Mucosa of descending colon (tissue), 3 donors: ENCODE measurements around the gene ALDOB. TPM values are rescaled to one million over a fixed set of nuclear protein-coding genes. Genes with fewer than 3 reads are reported as not detected.
A peak's percentile ranks its signal among the peaks of the same experiment; 100 is the strongest.

Experiments used
- ATAC-seq: fragments of 200-7000 bp; cut with Tn5 transposase; one replicate; pipeline ENCODE4 v1.9.1; 2020; ENCODE audit warnings: mild to moderate bottlenecking, moderate library complexity
- DNase-seq, 3 donors: peaks; one replicate each; pipeline ENCODE4 v3.0.0-alpha.2; 2020
- H3K36me3 ChIP-seq: fragments of 200-600 bp; one replicate; pipeline ENCODE4 v1.8.0; 2021; ENCODE audit warnings: low read depth, mild to moderate bottlenecking
- H3K4me1 ChIP-seq: fragments of 200-600 bp; one replicate; pipeline ENCODE4 v1.8.0; 2021; ENCODE audit warnings: low read depth, mild to moderate bottlenecking
- H3K4me3 ChIP-seq: fragments of 200-600 bp; one replicate; pipeline ENCODE4 v1.8.0; 2021; ENCODE audit warnings: mild to moderate bottlenecking
- H3K9me3 ChIP-seq: fragments of 200-600 bp; one replicate; pipeline ENCODE4 v1.8.0; 2021; ENCODE audit warnings: mild to moderate bottlenecking
- intact Hi-C, 2 donors: fragments of 100-400 bp; cut with DNase I in 1 of 2; cut with micrococcal nuclease in 1 of 2; formaldehyde crosslinking; loops; one replicate each; pipeline versions ENCODE4 v1.11.0 to v1.11.1; 2022; cut with DNase I, micrococcal nuclease
- total RNA-seq, 3 donors: library from RNA; stranded (reverse); fragmentation: NEBNext Ultra II Directional in 2 of 3; extraction: Animal tissue kit (Norgen Biotek cat#: 25700) in 2 of 3; gene quantifications; one replicate each; pipeline versions ENCODE4 v1.2.1 to v1.2.4, GENCODE V29; 2021 to 2023
- TF ChIP-seq, protein P1 (sequence below): fragments of 200-600 bp; IDR thresholded peaks from one replicate; pipeline ENCODE4 v1.8.0; 2022; ENCODE audit warnings: antibody characterized with exemption, mild to moderate bottlenecking
- donor health status: DM: no; HTN: no; CAD: no; lungs with moderate emphysema.
- donor health status: DM: no; HTN: no; CAD: no.
- donor health status: DM: no; HTN: yes; CAD: no.

ALDOB gene
- total RNA-seq, 3 donors from 2014 or later = 1.6 to 13.8 (median 3.0) TPM

DNA sequence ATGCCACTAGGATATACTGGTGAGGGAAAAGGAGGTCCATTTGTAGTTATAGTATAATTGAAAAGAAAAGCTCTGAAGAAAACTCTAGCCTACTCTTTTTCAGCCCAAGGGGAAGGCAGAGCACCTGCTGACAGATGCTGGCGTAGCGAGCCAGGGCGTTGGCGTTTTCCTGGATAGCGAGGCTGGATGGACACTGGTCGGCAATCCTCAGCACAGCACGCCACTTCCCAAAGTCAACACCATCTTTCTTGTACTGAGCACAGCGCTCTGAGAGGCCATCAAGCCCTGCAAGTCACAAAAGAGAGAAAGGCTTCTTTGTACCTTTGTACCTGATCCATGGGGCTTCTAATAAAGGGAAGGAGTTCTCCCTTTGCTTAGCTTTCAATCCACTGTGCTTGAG is 8.2 kb downstream of the ALDOB start:
- Histone ChIP-seq H3K4me3 (no peak overlapping the region), H3K9me3 (no peaks in the 10 kb centered on the region), H3K4me1 (no peaks in the 10 kb centered on the region), H3K36me3 (no peaks in the 10 kb centered on the region)
- TF ChIP-seq, protein P1, sequence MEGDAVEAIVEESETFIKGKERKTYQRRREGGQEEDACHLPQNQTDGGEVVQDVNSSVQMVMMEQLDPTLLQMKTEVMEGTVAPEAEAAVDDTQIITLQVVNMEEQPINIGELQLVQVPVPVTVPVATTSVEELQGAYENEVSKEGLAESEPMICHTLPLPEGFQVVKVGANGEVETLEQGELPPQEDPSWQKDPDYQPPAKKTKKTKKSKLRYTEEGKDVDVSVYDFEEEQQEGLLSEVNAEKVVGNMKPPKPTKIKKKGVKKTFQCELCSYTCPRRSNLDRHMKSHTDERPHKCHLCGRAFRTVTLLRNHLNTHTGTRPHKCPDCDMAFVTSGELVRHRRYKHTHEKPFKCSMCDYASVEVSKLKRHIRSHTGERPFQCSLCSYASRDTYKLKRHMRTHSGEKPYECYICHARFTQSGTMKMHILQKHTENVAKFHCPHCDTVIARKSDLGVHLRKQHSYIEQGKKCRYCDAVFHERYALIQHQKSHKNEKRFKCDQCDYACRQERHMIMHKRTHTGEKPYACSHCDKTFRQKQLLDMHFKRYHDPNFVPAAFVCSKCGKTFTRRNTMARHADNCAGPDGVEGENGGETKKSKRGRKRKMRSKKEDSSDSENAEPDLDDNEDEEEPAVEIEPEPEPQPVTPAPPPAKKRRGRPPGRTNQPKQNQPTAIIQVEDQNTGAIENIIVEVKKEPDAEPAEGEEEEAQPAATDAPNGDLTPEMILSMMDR = no peak
- DNase-seq = no peak
- intact Hi-C loops = no loop called here
- ATAC-seq = no peak

DNA sequence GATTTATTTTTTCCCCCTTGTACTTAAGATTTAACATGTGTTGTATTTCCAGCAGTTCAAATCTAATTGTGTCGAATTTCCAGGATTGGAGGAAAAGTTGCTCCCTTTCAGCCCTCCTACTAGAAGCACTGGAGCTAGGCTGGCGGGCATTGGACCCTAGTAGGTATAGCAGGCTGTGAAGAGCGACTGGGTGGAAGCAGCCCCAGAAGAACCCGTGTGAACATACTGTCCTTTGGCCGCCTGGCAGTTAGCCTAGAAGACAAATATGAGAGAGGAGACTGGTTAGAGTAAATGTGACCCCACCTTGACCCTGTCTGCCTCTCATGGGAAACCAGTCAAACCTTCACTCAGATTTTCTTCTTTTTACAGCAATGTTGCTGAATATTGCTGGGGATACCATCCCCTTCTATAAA is 13.9 kb downstream of the ALDOB start:
- DNase-seq (peak in 1 of 3 donors; percentile 71), ATAC-seq (peak; percentile 76)
- no peaks in the 10 kb centered on the region for H3K4me1 ChIP-seq

DNA sequence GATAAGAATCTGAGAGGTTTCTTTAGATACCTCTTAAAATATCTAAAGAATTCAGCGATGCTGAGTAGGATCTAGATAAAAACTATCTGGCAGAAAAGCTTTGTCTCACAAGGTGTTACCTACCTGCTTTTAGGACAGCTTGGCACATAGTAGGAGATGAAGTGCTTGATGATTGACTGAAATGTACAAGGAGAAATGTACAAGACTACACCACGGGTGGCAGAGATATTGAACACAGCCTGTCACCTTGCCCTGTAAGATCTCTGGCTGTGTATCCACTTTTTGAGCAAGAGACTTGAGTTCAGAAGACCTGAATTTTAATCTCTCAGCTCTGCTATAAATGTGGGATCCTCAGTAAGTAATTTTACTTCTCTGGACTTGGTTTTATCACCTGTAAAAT is 15.7 kb downstream of the ALDOB start:
- ATAC-seq (no peak), DNase-seq (no peak)
- no peak overlapping the region for H3K4me3 ChIP-seq
- H3K9me3 ChIP-seq = peaks cover 14% of the 10 kb centered on the region
- no peaks in the 10 kb centered on the region for H3K36me3 ChIP-seq
- intact Hi-C loops = no loop called here
- no peaks in the 10 kb centered on the region for H3K4me1 ChIP-seq
- TF ChIP-seq, protein P1 = no peak

More for the DNA sequence above, 13.9 kb downstream of the ALDOB start:
- Histone ChIP-seq H3K9me3 (peaks cover 3% of the 10 kb centered on the region), H3K36me3 (no peaks in the 10 kb centered on the region), H3K4me3 (no peak overlapping the region)
- TF ChIP-seq, protein P1 = no peak
- intact Hi-C loops = no loop called here

DNA sequence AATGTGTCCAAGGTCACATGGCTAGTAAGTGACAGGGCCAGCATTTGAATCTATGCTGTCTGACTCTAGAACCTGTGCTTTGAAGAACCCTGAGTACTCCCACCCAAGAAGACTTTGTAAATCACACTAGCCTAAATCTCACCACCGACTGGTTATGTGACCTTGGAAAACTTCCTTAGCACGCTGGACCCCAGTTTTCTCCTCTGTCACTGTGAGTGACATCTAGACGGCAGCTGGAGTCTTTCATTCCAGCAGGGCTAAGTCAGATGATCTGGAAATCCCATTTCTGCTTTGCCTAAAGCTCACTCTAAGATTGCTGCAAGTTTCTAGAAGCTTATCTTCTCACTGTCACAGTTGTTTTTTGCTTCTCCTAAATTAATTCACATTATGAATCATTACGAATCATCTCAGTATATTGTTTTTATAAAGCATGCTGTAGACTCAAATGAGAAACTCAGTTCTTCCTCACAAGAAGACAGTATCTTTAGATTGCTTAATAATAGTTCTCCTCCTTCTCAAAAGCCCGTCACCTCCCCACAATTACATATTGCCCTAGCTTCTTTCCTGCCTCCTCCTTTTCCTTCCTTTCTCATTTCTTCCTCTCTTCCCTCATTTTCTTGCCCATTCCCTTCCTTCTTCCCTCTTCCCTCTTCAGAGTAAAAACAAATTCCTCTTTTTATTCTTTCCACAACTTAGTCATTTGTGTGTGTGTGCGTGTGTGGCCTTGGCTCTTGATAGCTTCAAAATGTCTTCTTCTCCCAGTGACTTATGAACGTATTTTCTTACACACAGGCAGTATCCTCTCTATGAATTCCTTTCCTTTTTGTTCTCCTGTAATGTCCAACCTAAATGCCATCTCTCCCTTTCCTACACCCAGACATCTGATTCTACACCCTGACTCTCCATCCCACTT is 16.8 kb downstream of the ALDOB start:
- Histone ChIP-seq H3K9me3 (peaks cover 23% of the 10 kb centered on the region), H3K36me3 (no peaks in the 10 kb centered on the region), H3K4me1 (no peaks in the 10 kb centered on the region), H3K4me3 (no peak overlapping the region)
- intact Hi-C loops = no loop called here
- TF ChIP-seq, protein P1 = no peak
- DNase-seq = no peak
- no peak for ATAC-seq

DNA sequence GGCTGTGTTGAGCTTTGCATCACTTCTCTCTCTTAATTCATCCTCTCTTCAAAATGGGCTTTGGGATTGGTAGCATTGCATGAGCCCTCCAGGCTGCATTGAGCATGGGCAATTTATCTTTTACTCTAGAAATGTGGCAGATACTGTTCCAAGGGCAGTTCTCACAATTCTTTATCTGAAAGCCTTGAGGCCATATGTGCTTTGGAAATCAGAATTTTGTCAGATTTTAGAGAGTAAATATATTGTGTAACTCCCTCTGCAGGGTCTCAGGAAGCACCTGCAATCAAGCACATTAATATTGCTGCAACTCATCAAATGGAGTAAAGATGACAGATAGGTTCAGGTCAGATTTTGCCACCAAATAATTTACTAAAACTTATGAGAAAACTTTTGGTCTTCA is 17.6 kb downstream of the ALDOB start:
- TF ChIP-seq, protein P1 = no peak
- no peak for ATAC-seq
- H3K36me3 ChIP-seq = no peaks in the 10 kb centered on the region
- no peak for DNase-seq
- no peak overlapping the region for H3K4me3 ChIP-seq
- peaks cover 31% of the 10 kb centered on the region for H3K9me3 ChIP-seq
- no peaks in the 10 kb centered on the region for H3K4me1 ChIP-seq
- intact Hi-C loops = no loop called here
